HEK293 (cell line): ENCODE results near the gene RFTN2.

Experiments
- CTCF ChIP-seq: fragments of 450-650 bp; formaldehyde crosslinking; IDR thresholded peaks from 2 replicates; pipeline ENCODE4 v1.5.1; 2016; ENCODE audit warnings: missing biosample characterization, missing genetic modification characterization
- ELK4 ChIP-seq: IDR thresholded peaks from 2 replicates; pipeline ENCODE4 v1.6.1; 2011; ENCODE audit warnings: mild to moderate bottlenecking, low read depth, low read length, borderline replicate concordance
- ZBTB49 ChIP-seq: fragments of 450-650 bp; formaldehyde crosslinking; IDR thresholded peaks from 2 replicates; pipeline ENCODE4 v1.5.1; 2016; ENCODE audit warnings: missing biosample characterization, missing genetic modification characterization, low read depth
- ZEB2 ChIP-seq: fragments of 450-650 bp; formaldehyde crosslinking; IDR thresholded peaks from 2 replicates; pipeline ENCODE4 v1.5.1; 2016; ENCODE audit warnings: missing biosample characterization, missing genetic modification characterization
- ZIC2 ChIP-seq: fragments of 450-650 bp; formaldehyde crosslinking; IDR thresholded peaks from 2 replicates; pipeline ENCODE4 v1.5.1; 2016; ENCODE audit warnings: missing biosample characterization, missing genetic modification characterization
- ZNF274 ChIP-seq, 2 experiments: fragments of 200-500 bp in 1 of 2; fragments of 450-650 bp in 1 of 2; sonication (Bioruptor generic) in 1 of 2; formaldehyde crosslinking in 1 of 2; IDR thresholded peaks; 2 replicates each; pipeline versions ENCODE4 v1.5.1 to v1.6.1; 2014 to 2016; ENCODE audit warnings: borderline replicate concordance in 1 of 2, inconsistent platforms in 1 of 2, low read length in 1 of 2, missing biosample characterization in 1 of 2, missing genetic modification characterization in 1 of 2
- ZNF423 ChIP-seq: fragments of 450-650 bp; formaldehyde crosslinking; IDR thresholded peaks from 2 replicates; pipeline ENCODE4 v1.5.1; 2016; ENCODE audit warnings: missing biosample characterization, missing genetic modification characterization

- TF ChIP-seq ELK4 (no peak), ZNF274 (IDR thresholded peaks at IDR 0.05; ENCODE audit: low read length) (no peak), ZNF274 (tag by site-specific recombination; IDR thresholded peaks at IDR 0.05; ENCODE audit: borderline replicate concordance) (no peak), ZNF423 (no peak), CTCF (tag by site-specific recombination) (no peak), ZIC2 (tag by site-specific recombination) (no peak), ZBTB49 (no peak), ZEB2 (tag by site-specific recombination) (no peak)
Measured at GRCh38 chr2:197604117-197604860, 71.1 kb downstream of the RFTN2 start.
